Stimulated activated CD8-positive, alpha-beta memory T cell treated with anti-CD3 and anti-CD28 coated beads, Interleukin-7, amount 100 ng/mL, for 1 hour (primary cell): ENCODE measurements around the gene TBXAS1.

Experiments
- DNase-seq, 2 donors: peaks; one replicate each; pipeline ENCODE4 v3.0.0-alpha.2; 2020; ENCODE audit warnings: low read depth in 2 of 2

TBXAS1 gene

DNA sequence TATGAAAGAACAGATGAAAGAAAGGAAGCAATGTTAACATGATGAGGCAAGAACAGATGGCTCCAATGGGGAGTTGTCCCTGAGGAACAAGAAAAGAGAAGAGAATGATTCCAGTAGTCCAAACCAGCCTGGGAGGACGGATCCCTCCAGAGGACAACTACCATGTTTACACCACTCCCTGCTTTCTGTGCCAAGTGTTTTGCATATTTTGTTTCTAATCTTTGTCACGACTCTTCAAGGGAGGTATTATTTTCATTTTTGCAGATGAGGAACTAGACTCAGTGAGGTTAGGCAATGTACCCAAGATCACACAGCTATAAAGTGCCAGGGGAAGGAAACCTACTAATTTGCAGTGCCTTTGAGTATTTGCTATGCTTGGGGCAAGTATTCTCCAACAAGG lies 117.5 kb downstream of the TBXAS1 start:
- no peak for DNase-seq

GRCh38 chr7:139947021-139947420 lies 118.0 kb downstream of the TBXAS1 start:
- no peak for DNase-seq

- DNase-seq = no peak
These were observed 119.1 kb downstream of the TBXAS1 start for GRCh38 chr7:139948167-139948566.

GRCh38 chr7:139948587-139949335 lies 119.7 kb downstream of the TBXAS1 start:
- DNase-seq = no peak

GRCh38 chr7:139949629-139950028 lies 120.6 kb downstream of the TBXAS1 start:
- DNase-seq = no peak

DNA sequence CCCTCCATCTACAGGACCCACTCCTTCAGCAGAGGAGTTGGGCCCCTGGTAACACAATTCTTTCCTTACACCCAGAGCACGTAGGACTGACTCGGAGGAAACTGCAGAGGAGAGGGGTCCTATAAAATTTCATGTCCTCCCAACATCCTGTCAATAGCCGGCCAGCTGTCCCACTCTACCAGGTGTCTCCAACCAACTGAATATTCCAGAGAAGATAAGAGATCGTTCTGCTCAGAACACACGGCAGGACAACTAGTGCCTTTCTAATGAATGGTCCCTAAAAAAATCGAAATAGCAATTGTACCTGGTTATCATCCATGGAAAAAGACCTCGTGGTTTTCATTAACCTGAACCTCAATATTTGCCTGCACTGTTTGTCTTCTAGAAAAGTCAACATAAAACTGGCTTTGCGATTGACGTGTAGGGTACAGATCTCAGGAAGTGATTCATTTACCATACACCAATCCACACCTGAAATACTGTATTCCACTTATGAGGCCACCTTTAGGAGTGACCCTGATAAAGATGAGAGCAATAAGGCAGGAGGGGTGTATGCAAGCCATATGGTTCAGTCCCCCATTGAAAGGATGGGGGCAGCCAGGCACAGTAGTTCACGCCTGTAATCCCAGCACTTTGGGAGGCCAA lies 121.9 kb downstream of the TBXAS1 start:
- DNase-seq = no peak

DNA sequence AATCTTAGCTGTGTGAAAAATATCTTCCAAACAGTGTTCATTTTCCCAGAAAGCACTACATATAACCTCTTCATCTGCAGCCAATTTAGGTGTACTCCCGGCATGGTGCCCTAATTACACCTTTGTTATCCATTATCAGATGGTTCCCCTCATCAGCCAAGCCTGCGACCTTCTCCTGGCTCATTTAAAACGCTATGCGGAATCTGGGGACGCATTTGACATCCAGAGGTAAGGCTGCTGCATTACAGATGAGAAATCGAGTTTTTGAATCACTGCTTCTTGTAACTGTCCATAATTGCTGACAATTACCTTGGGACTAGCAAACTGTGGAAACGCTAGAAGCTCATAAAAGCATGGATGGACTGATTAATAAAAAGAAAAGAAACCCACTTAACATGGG lies 124.2 kb downstream of the TBXAS1 start:
- no peak for DNase-seq

DNA sequence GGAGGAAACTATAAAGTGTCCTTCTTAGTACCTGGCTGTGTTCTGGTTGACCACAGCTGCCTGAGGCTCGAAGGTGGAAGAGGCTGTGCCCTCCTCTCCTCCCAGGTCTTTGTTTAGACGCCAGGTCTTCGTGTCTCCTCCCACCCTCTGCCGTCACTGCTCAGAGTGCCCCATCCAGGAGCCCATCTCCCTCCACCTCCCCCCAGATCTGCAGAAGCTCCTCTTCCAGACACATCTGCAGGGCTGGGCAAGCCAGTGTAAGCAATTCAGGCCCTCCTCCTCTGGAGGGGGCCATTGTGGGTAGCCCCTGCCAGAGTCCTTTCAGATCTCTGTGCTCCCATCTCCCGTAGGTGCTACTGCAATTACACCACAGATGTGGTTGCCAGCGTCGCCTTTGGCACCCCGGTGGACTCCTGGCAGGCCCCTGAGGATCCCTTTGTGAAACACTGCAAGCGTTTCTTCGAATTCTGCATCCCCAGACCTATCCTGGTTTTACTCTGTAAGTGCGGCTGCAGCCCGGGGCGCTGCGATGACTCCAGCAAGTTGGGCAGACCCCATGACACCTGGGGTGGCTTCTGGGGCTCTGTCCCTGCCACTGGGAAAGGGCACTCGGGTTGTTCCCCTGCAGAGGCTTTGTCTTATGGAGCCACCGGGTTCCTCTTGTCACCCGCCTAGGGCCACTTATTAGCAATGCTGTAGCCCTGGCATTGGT lies 126.2 kb downstream of the TBXAS1 start:
- no peak for DNase-seq

DNA sequence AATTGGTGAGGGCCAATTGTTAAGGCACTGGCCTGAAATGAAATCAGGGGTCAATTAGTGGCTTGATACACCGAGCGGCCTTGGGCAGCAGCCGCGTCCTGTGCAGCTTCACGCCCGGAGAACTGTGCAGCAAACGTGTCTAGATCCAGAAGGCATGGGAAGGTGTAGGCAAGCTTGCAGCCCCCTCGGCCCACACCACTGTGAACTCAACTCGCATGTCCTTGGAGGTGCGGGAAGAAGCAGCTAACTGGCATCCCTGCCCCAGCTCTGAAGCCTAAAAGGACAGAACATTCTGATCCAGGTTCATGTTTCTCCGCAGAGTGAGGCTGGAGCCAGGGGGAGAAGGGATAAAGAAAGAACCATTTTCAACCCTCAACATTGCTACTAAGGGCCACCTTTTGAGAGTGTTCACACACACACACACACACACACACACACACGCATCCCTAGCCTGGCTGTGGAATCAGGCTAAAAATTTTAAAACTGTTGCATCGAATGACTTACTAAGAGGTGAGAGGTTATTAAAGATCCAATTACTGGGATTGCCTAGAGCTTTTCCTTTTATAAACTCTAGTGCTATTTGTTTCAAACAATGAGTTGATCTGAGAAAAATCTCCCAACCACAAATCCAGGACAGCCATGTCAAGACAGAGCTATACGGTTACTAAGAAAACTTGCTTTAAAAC lies 129.7 kb downstream of the TBXAS1 start:
- no peak for DNase-seq

DNA sequence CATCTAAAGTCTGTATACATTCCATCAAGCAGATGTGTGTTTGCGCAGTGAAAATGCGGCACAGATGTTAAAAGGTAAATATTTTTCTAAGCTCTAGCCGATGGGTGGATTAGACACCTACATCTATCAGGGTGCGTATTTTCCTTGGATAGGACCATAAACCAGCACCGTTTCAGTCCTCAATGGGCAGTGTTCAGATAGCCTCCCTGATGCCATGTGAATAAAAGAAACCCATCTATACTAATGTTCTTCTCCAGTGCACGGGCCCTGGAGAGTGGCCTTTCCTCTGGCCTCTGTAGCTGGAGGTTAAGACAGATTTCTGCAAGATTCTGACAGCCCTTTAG lies 130.2 kb downstream of the TBXAS1 start:
- no peak for DNase-seq

GRCh38 chr7:139959718-139960117 lies 130.7 kb downstream of the TBXAS1 start:
- no peak for DNase-seq

- DNase-seq = no peak
These were observed 131.1 kb downstream of the TBXAS1 start for GRCh38 chr7:139960157-139960556.

GRCh38 chr7:139965942-139966628 lies 137.0 kb downstream of the TBXAS1 start:
- DNase-seq = no peak

GRCh38 chr7:139966949-139967348 lies 137.9 kb downstream of the TBXAS1 start:
- DNase-seq = no peak

- DNase-seq = no peak
These were observed 139.9 kb downstream of the TBXAS1 start for GRCh38 chr7:139968931-139969330.

DNA sequence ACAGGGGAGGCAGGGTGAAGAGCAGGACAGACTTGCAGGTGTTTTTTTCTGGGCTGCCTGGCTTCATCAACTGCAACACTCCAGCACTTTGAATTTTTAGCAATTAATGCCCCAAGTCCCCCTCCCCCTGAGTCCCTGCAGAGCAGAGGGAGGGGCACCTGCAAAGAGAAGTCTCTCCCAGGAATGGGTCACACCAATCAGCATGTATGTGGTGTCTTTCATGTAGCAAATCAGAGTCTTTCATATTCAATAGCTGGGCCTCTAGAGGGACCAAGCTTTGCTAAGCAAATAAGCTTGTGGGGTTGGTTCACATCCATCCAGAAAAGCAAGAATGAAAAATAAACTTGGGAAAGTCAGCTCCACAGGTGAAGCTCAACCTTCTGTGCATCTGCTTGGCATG lies 143.0 kb downstream of the TBXAS1 start:
- DNase-seq = no peak

DNA sequence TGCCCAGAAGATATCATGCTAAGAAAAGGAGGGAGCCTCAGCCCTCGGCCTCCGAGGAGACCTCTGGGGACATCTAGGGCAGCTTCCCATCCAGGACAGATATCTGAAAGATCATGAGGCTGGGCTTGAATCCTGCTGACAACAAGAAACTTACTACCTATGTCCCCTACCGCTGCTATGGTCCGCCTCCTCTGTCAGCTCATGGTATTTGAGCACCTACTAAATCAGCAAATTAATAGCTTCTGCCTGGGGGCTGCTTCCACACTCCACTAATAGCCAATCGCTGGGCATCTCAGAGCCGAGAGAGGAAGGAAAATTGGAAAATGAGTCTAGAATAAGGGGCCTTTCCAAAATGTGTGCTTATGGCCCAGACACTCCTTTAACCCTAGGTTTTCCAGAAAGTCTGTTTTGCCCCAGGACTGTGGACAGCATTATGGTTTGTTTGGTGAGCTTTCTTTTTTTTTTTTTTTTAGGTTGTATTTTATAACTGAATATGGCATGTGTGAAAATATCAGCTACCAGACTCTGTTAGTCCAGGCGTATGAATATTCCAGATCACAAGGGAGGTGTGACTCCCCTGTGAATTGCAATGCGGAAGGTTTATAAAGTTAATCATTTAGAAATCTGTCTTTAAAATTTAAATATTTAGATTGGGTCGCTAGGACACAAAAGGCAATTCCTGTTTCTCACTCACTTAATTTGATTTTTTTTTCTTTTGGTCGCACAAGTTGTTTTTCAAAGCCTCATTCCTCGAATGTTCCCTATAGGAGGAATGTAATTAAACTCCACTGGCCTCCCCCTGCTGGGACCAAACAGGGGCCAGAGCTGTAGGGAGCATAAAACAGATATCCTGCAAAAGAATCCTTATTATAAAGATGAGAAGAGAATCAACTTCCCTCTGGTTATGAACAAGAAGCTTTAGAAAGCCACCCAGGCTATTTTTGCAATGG lies 144.3 kb downstream of the TBXAS1 start:
- no peak for DNase-seq

GRCh38 chr7:139974179-139974811 lies 145.2 kb downstream of the TBXAS1 start:
- no peak for DNase-seq

DNA sequence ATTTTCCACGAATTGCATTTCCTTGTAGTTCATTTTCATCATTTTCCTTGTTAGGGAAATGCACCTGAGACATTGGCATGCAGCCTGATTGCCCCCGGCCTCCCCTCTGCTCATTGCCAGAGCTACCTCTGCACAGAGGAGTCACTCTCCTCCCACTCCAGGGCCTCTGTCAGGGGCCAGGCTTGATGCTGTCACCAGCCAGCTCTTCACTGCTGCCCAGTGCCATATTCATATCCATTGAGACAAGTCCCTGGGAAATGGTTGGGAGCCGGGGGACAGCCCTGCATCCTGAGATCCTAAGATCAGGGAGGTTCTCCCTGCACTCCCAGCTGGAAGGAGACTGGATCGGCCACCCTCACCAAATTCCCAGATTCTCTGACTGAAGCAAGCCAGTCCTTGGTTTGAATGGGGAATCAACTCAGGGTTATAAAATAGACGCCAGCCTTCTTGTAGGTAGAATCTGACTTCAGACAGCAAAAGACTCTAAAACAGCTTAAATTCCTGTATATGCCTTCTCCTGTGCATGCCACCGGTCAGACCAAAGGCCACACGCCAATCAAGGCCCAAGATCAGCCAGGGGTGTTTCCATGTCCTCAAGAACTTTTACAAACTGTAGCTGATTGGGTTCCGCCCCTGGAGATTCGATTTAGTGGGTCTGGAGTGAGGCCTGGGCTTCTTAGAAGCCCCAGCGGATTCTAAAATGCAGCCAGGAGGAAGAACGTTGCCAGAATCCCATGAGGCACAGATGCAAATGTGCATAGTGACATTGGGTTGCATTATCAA lies 147.2 kb downstream of the TBXAS1 start:
- DNase-seq = no peak
